DOHH2 (cell line): Measurements from ENCODE around the gene RPA1.

Experiments
- H3F3A ChIP-seq: fragments of 200-600 bp; sonication (generic), shearing (Covaris generic); 2 replicates; pipeline ENCODE4 v1.6.0; 2016; ENCODE audit warnings: antibody characterized with exemption, mild to moderate bottlenecking; ENCODE audit not compliant: control insufficient read depth, insufficient read depth
- H3K27ac ChIP-seq: fragments of 200-600 bp; sonication (generic); 2 replicates; pipeline ENCODE4 v1.5.1; 2014; ENCODE audit warnings: low read depth, mild to moderate bottlenecking, low read length, moderate library complexity
- H3K27me3 ChIP-seq: fragments of 200-600 bp; sonication (generic); 2 replicates; pipeline ENCODE4 v1.6.1; 2014; ENCODE audit warnings: mild to moderate bottlenecking, low read length, mixed read lengths; ENCODE audit not compliant: control insufficient read depth
- H3K36me3 ChIP-seq: fragments of 200-600 bp; sonication (generic); 2 replicates; pipeline ENCODE4 v1.6.1; 2014; ENCODE audit warnings: mild to moderate bottlenecking, low read length, moderate library complexity, mixed read lengths; ENCODE audit not compliant: control insufficient read depth
- H3K4me1 ChIP-seq: fragments of 200-600 bp; sonication (generic); 2 replicates; pipeline ENCODE4 v1.6.1; 2014; ENCODE audit warnings: mild to moderate bottlenecking, low read length, mixed read lengths; ENCODE audit not compliant: control insufficient read depth
- H3K4me2 ChIP-seq: fragments of 200-600 bp; sonication (generic); 2 replicates; pipeline ENCODE4 v1.6.0; 2014; ENCODE audit warnings: mild to moderate bottlenecking, low read length, moderate library complexity
- H3K4me3 ChIP-seq: fragments of 200-600 bp; sonication (generic); 2 replicates; pipeline ENCODE4 v1.5.1; 2014; ENCODE audit warnings: mild to moderate bottlenecking, low read length, mixed read lengths
- H3K79me2 ChIP-seq: fragments of 200-600 bp; sonication (generic); 2 replicates; pipeline ENCODE4 v1.6.1; 2014; ENCODE audit warnings: mild to moderate bottlenecking, low read length, mixed read lengths; ENCODE audit not compliant: control insufficient read depth
- H3K9me2 ChIP-seq: fragments of 200-600 bp; sonication (generic); replicated peaks from 2 replicates; pipeline ENCODE4 v1.6.1; 2014; ENCODE audit warnings: mild to moderate bottlenecking, low read length, mixed read lengths; ENCODE audit not compliant: control insufficient read depth
- H3K9me3 ChIP-seq: fragments of 200-600 bp; sonication (generic); 2 replicates; pipeline ENCODE4 v1.6.1; 2014; ENCODE audit warnings: antibody characterized with exemption, low read length, mixed read lengths; ENCODE audit not compliant: control insufficient read depth, insufficient read depth
- H4K20me1 ChIP-seq: fragments of 200-600 bp; sonication (generic); 2 replicates; pipeline ENCODE4 v1.6.0; 2014; ENCODE audit warnings: low read depth, mild to moderate bottlenecking, antibody characterized with exemption, low read length, moderate library complexity; ENCODE audit not compliant: control insufficient read depth, insufficient read depth
- EZH2phosphoT487 ChIP-seq: fragments of 200-600 bp; sonication (generic); IDR thresholded peaks from 2 replicates; pipeline ENCODE4 v1.6.1; 2017; ENCODE audit warnings: borderline replicate concordance, mild to moderate bottlenecking, antibody characterized with exemption, low read length, moderate library complexity, mixed read lengths
- TF ChIP-seq, protein P1 (sequence below): fragments of 200-600 bp; sonication (generic); IDR thresholded peaks from one replicate; pipeline ENCODE4 v1.5.1; 2014; ENCODE audit warnings: antibody characterized with exemption, mild to moderate bottlenecking, low read depth, low read length; ENCODE audit not compliant: poor library complexity, severe bottlenecking

RPA1 gene

GRCh38 chr17:1920948-1921351 is 91.1 kb downstream of the RPA1 start:
- Histone ChIP-seq H3K27me3 (no peaks in the 10 kb centered on the region), H3K9me3 (no peaks in the 10 kb centered on the region), H4K20me1 (no peaks in the 10 kb centered on the region), H3K79me2 (no peaks in the 10 kb centered on the region), H3K36me3 (no peaks in the 10 kb centered on the region), H3K27ac (no peak overlapping the region), H3K4me1 (peaks cover 4% of the 10 kb centered on the region), H3K4me2 (no peak overlapping the region), H3K4me3 (no peak overlapping the region), H3F3A (no peaks in the 10 kb centered on the region), H3K9me2 (no peaks in the 10 kb centered on the region)
- no peak for TF ChIP-seq EZH2phosphoT487
- TF ChIP-seq, protein P1, sequence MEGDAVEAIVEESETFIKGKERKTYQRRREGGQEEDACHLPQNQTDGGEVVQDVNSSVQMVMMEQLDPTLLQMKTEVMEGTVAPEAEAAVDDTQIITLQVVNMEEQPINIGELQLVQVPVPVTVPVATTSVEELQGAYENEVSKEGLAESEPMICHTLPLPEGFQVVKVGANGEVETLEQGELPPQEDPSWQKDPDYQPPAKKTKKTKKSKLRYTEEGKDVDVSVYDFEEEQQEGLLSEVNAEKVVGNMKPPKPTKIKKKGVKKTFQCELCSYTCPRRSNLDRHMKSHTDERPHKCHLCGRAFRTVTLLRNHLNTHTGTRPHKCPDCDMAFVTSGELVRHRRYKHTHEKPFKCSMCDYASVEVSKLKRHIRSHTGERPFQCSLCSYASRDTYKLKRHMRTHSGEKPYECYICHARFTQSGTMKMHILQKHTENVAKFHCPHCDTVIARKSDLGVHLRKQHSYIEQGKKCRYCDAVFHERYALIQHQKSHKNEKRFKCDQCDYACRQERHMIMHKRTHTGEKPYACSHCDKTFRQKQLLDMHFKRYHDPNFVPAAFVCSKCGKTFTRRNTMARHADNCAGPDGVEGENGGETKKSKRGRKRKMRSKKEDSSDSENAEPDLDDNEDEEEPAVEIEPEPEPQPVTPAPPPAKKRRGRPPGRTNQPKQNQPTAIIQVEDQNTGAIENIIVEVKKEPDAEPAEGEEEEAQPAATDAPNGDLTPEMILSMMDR, result no peak

GRCh38 chr17:1928976-1929375 is 99.2 kb downstream of the RPA1 start:
- Histone ChIP-seq H3K27me3 (no peaks in the 10 kb centered on the region), H3F3A (no peaks in the 10 kb centered on the region), H3K9me2 (no peaks in the 10 kb centered on the region), H3K9me3 (no peaks in the 10 kb centered on the region), H3K36me3 (no peaks in the 10 kb centered on the region), H3K4me3 (no peak overlapping the region), H3K4me1 (no peaks in the 10 kb centered on the region), H3K27ac (no peak overlapping the region), H4K20me1 (no peaks in the 10 kb centered on the region), H3K4me2 (no peak overlapping the region), H3K79me2 (no peaks in the 10 kb centered on the region)
- TF ChIP-seq, protein P1, result no peak

DNA sequence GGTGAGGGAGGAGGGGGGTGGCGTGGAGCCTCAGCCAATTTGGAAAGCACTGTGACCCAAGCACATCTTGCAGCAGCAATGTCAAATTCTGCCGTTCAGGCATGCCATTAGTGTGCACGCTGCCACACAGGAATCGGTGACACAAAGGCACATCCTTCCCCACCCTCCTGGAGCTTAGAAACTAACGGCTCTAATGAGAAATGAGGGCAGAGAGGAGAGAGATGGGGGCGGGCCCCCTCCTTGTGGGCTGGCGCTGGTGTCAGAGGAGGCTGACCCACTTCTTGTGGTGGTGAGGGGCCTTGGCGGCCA is 100.5 kb downstream of the RPA1 start:
- TF ChIP-seq, protein P1, result no peak
- TF ChIP-seq EZH2phosphoT487, result no peak
- H3K4me1 ChIP-seq, result no peaks in the 10 kb centered on the region
- no peak overlapping the region for H3K4me2 ChIP-seq
- H3K9me2 ChIP-seq, result no peaks in the 10 kb centered on the region
- no peak overlapping the region for H3K27ac ChIP-seq
- H3K9me3 ChIP-seq, result no peaks in the 10 kb centered on the region
- H3K36me3 ChIP-seq, result no peaks in the 10 kb centered on the region
- H3K4me3 ChIP-seq, result no peak overlapping the region
- H4K20me1 ChIP-seq, result no peaks in the 10 kb centered on the region
- H3K79me2 ChIP-seq, result no peaks in the 10 kb centered on the region
- H3K27me3 ChIP-seq, result no peaks in the 10 kb centered on the region
- no peaks in the 10 kb centered on the region for H3F3A ChIP-seq
